C4-2B (cell line): Measurements from ENCODE around the gene AP4E1.

ENCODE experiments used
- ZFX ChIP-seq: fragments of 450-650 bp; IDR thresholded peaks from 2 replicates; pipeline ENCODE4 v1.6.1; 2017
- TF ChIP-seq, protein P1 (sequence below): fragments of 450-650 bp; conservative IDR thresholded peaks from 2 replicates; pipeline ENCODE4 v1.5.1; 2017; ENCODE audit warnings: mild to moderate bottlenecking

DNA sequence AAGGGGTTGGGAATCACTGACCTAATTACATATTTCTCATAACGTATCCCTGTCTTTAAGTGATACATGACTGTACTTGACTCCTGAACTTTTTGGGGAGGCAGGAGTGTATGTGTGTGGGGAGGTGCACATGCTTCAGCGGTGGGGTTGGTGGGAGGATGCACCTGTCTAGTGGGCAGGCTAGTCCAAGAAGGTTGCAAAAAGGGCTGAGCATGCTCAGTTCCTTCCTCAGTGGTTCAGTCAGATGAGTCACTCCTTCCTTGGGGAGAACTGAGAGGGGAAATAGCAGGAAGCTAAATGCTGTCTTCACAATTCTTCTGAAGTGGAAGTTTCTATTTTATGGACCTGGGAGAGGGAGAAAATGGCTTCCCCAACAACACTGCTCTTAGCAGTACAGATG lies 24.6 kb upstream of the AP4E1 start:
- TF ChIP-seq, protein P1, sequence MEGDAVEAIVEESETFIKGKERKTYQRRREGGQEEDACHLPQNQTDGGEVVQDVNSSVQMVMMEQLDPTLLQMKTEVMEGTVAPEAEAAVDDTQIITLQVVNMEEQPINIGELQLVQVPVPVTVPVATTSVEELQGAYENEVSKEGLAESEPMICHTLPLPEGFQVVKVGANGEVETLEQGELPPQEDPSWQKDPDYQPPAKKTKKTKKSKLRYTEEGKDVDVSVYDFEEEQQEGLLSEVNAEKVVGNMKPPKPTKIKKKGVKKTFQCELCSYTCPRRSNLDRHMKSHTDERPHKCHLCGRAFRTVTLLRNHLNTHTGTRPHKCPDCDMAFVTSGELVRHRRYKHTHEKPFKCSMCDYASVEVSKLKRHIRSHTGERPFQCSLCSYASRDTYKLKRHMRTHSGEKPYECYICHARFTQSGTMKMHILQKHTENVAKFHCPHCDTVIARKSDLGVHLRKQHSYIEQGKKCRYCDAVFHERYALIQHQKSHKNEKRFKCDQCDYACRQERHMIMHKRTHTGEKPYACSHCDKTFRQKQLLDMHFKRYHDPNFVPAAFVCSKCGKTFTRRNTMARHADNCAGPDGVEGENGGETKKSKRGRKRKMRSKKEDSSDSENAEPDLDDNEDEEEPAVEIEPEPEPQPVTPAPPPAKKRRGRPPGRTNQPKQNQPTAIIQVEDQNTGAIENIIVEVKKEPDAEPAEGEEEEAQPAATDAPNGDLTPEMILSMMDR, result no peak
- TF ChIP-seq ZFX, result no peak
